HG03457 (cell line): ENCODE data around the gene CASP1.

Experiments used
- ATAC-seq: cut with Tn5 transposase; IDR thresholded peaks from one replicate; pipeline ENCODE4 v1.9.1; 2021; ENCODE audit warnings: moderate number of reproducible peaks; ENCODE audit not compliant: unreplicated experiment

The CASP1 gene

GRCh38 chr11:104995001-104995408, 39.9 kb downstream of the CASP1 start:
- no peak for ATAC-seq

- no peak for ATAC-seq
Measured at GRCh38 chr11:104992781-104993180, 42.2 kb downstream of the CASP1 start.

- ATAC-seq: no peak
Measured at GRCh38 chr11:104991994-104992393, 43.0 kb downstream of the CASP1 start.

GRCh38 chr11:104984808-104985207, 50.1 kb downstream of the CASP1 start:
- ATAC-seq: no peak

- ATAC-seq: no peak
Measured at GRCh38 chr11:104979839-104980238, 55.1 kb downstream of the CASP1 start.
